Hepatocyte (in vitro differentiated cells): ENCODE measurements around the gene OR2M3. TPM values are rescaled to one million over a fixed set of nuclear protein-coding genes. Genes with fewer than 3 reads are reported as not detected.

Experiments
- DNase-seq: peaks from one replicate; pipeline ENCODE4 v3.0.0-alpha.2; 2016; ENCODE audit warnings: low spot score
- H2AFZ ChIP-seq: fragments of 200-600 bp; sonication (generic); 2 replicates; pipeline ENCODE4 v1.6.0; 2016; ENCODE audit warnings: antibody characterized with exemption, mild to moderate bottlenecking
- H3K27ac ChIP-seq: fragments of 200-600 bp; sonication (generic); 2 replicates; pipeline ENCODE4 v1.5.1; 2016; ENCODE audit warnings: mild to moderate bottlenecking
- H3K27me3 ChIP-seq: fragments of 200-600 bp; sonication (generic); 2 replicates; pipeline ENCODE4 v1.6.1; 2016
- H3K36me3 ChIP-seq: fragments of 200-600 bp; sonication (generic); replicated peaks from 2 replicates; pipeline ENCODE4 v1.5.1; 2016; ENCODE audit warnings: low read depth; ENCODE audit not compliant: insufficient read depth
- H3K4me1 ChIP-seq: fragments of 200-600 bp; sonication (generic); 2 replicates; pipeline ENCODE4 v1.5.1; 2016; ENCODE audit warnings: mild to moderate bottlenecking, moderate library complexity; ENCODE audit not compliant: insufficient read depth
- H3K4me2 ChIP-seq: fragments of 200-600 bp; sonication (generic); 2 replicates; pipeline ENCODE4 v1.6.0; 2016
- H3K4me3 ChIP-seq: fragments of 200-600 bp; sonication (generic); 2 replicates; pipeline ENCODE4 v1.5.1; 2016; ENCODE audit warnings: mild to moderate bottlenecking
- H3K79me2 ChIP-seq: fragments of 200-600 bp; sonication (generic); 2 replicates; pipeline ENCODE4 v1.6.0; 2017; ENCODE audit warnings: mild to moderate bottlenecking
- H3K9me2 ChIP-seq: fragments of 200-600 bp; sonication (generic); replicated peaks from 2 replicates; pipeline ENCODE4 v1.6.0; 2017; ENCODE audit warnings: mild to moderate bottlenecking; ENCODE audit not compliant: insufficient read depth
- H3K9me3 ChIP-seq: fragments of 200-600 bp; sonication (generic); 2 replicates; pipeline ENCODE4 v1.5.1; 2016; ENCODE audit warnings: low read depth, mild to moderate bottlenecking
- H4K20me1 ChIP-seq: fragments of 200-600 bp; sonication (generic); 2 replicates; pipeline ENCODE4 v1.6.0; 2016; ENCODE audit warnings: mild to moderate bottlenecking; ENCODE audit not compliant: insufficient read depth, poor library complexity, severe bottlenecking
- CTCF ChIP-seq: fragments of 200-600 bp; sonication (generic); IDR thresholded peaks from 2 replicates; pipeline ENCODE4 v1.5.1; 2016; ENCODE audit warnings: antibody characterized with exemption, mild to moderate bottlenecking; ENCODE audit not compliant: poor library complexity
- EZH2 ChIP-seq: fragments of 200-600 bp; sonication (generic); IDR thresholded peaks from 2 replicates; pipeline ENCODE4 v1.6.1; 2016; ENCODE audit warnings: antibody characterized with exemption, mild to moderate bottlenecking, borderline replicate concordance
- EZH2phosphoT487 ChIP-seq: fragments of 200-600 bp; sonication (generic); IDR thresholded peaks from one replicate; pipeline ENCODE4 v1.6.1; 2018; ENCODE audit warnings: antibody characterized with exemption, mild to moderate bottlenecking, low read depth, moderate library complexity; ENCODE audit not compliant: unreplicated experiment, severe bottlenecking
- WGBS: methylation state at CpG from one replicate; pipeline ENCODE4 v1.1.6; 2016; ENCODE audit warnings: low lambda C conversion rate; ENCODE audit errors: missing lambda C conversion rate; 5-methylcytosine and 5-hydroxymethylcytosine counted together
- polyA plus RNA-seq: library from polyadenylated mRNA; unstranded; fragments of >200 nt; fragmentation: Nextera tagmentation; extraction: Ambion mirVana; gene quantifications from 2 replicates; pipeline ENCODE4 v1.2.1, GENCODE V29; 2016
- total RNA-seq: library from RNA; depleted of rRNA; stranded (reverse); fragments of >200 nt; gene quantifications from 2 replicates; pipeline ENCODE4 v1.2.3, GENCODE V29; 2014

Gene OR2M3
- total and polyA plus RNA-seq, 2 experiments from 2014 or later, result not detected

- WGBS, result 82% methylated on average over 1 of the region's 1 CpG
- DNase-seq, result no peak
- TF ChIP-seq CTCF (no peak), EZH2phosphoT487 (no peak), EZH2 (no peak)
Measured at GRCh38 chr1:248225537-248225936, 28.5 kb downstream of the OR2M3 start.

GRCh38 chr1:248229360-248229908 is 32.4 kb downstream of the OR2M3 start:
- Histone ChIP-seq H3K4me2 (no peak overlapping the region), H4K20me1 (no peaks in the 10 kb centered on the region), H2AFZ (no peak overlapping the region), H3K9me3 (no peaks in the 10 kb centered on the region), H3K36me3 (no peaks in the 10 kb centered on the region), H3K4me3 (no peak overlapping the region), H3K79me2 (no peaks in the 10 kb centered on the region), H3K4me1 (no peaks in the 10 kb centered on the region), H3K9me2 (no peaks in the 10 kb centered on the region), H3K27ac (no peak overlapping the region), H3K27me3 (no peaks in the 10 kb centered on the region)
- TF ChIP-seq CTCF, result no peak
- no peak for TF ChIP-seq EZH2
- TF ChIP-seq EZH2phosphoT487, result no peak
- 56% methylated on average over 6 of the region's 6 CpGs for WGBS
- no peak for DNase-seq

More at GRCh38 chr1:248225537-248225936, 28.5 kb downstream of the OR2M3 start:
- Histone ChIP-seq H3K9me2 (no peaks in the 10 kb centered on the region), H3K4me2 (no peak overlapping the region), H3K27me3 (no peaks in the 10 kb centered on the region), H3K36me3 (no peaks in the 10 kb centered on the region), H3K4me1 (no peaks in the 10 kb centered on the region), H2AFZ (no peak overlapping the region), H3K4me3 (no peak overlapping the region), H3K79me2 (no peaks in the 10 kb centered on the region), H4K20me1 (no peaks in the 10 kb centered on the region), H3K27ac (no peak overlapping the region), H3K9me3 (no peaks in the 10 kb centered on the region)

- H3K4me2 ChIP-seq, result no peak within 1 kb of the TSS
- no peak within 1 kb of the TSS for H3K27ac ChIP-seq
- no peaks in the 10 kb centered on the region for H3K9me2 ChIP-seq
- no peak within 1 kb of the TSS for H3K4me3 ChIP-seq
- 30% methylated on average over 2 of the region's 2 CpGs for WGBS
- no peaks in the 10 kb centered on the region for H3K9me3 ChIP-seq
- TF ChIP-seq EZH2phosphoT487, result no peak
- no peak for TF ChIP-seq CTCF
- TF ChIP-seq EZH2, result no peak
- DNase-seq, result no peak
- H2AFZ ChIP-seq, result no peak within 1 kb of the TSS
- H3K79me2 ChIP-seq, result no peaks in the 10 kb centered on the region
- H4K20me1 ChIP-seq, result no peaks in the 10 kb centered on the region
- H3K36me3 ChIP-seq, result no peaks in the 10 kb centered on the region
- H3K4me1 ChIP-seq, result no peaks in the 10 kb centered on the region
- no peaks in the 10 kb centered on the region for H3K27me3 ChIP-seq
Measured at GRCh38 chr1:248231117-248231516, 34.1 kb downstream of the OR2M3 start, which contains the start of gene OR2M4. Gene OR2M4 (plus strand): TSS chr1:248231417. CDS start chr1:248238929, 7,512 bp downstream.

GRCh38 chr1:248239478-248239877 is 42.4 kb downstream of the OR2M3 start:
- no peaks in the 10 kb centered on the region for H3K27me3 ChIP-seq
- no peaks in the 10 kb centered on the region for H3K4me1 ChIP-seq
- no peak for TF ChIP-seq EZH2
- TF ChIP-seq CTCF, result no peak
- TF ChIP-seq EZH2phosphoT487, result no peak
- H3K36me3 ChIP-seq, result no peaks in the 10 kb centered on the region
- H3K4me2 ChIP-seq, result no peak overlapping the region
- 76% methylated on average over 9 of the region's 9 CpGs for WGBS
- no peak overlapping the region for H3K27ac ChIP-seq
- H3K9me2 ChIP-seq, result no peaks in the 10 kb centered on the region
- no peaks in the 10 kb centered on the region for H3K79me2 ChIP-seq
- no peak overlapping the region for H2AFZ ChIP-seq
- H3K9me3 ChIP-seq, result no peaks in the 10 kb centered on the region
- no peak overlapping the region for H3K4me3 ChIP-seq
- no peaks in the 10 kb centered on the region for H4K20me1 ChIP-seq
- DNase-seq, result no peak
